ENCODE measurements around the gene SORCS3. TPM values are rescaled to one million over a fixed set of nuclear protein-coding genes. Genes with fewer than 3 reads are reported as not detected.

The SORCS3 gene
- total RNA-seq, 4 donors from 2014 or later = 0.26 to 0.50 (median 0.41) TPM

DNA sequence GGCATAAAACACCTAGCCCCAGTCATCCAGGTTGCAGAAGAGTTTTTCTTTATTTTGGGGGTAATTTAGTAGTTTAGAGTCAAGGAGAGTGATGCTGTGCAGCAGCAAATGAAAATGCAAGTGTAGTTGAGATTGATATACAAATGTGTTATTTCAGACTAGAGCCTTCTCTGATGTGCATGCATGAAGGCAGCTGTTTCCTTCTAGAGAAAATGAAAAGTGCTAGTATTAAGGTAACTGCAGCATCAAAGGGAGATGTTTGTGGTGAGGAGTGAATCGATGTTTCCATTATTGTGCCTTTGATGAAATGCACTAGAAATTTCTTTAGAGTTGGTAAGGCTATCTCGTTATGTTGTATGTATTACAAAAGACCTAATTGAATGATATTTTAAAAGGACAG is 339.3 kb downstream of the SORCS3 start:
- no peak overlapping the region for H3K27ac ChIP-seq (replicated peaks in 1 of 4)
- no peak for DNase-seq (ENCODE audit: extremely low spot score)
- no peak overlapping the region for H3K4me3 ChIP-seq
- whole genome bisulfite sequencing = 87% methylated on average over 2 of the region's 2 CpGs
- no peak for TF ChIP-seq EP300 (IDR thresholded peaks at IDR 0.05)
- no peak for TF ChIP-seq CTCF (IDR thresholded peaks at IDR 0.05)
- TF ChIP-seq POLR2AphosphoS5 (IDR thresholded peaks at IDR 0.05) = no peak
- TF ChIP-seq POLR2A (IDR thresholded peaks at IDR 0.05; ENCODE audit: low read depth) = no peak
- no peaks in the 10 kb centered on the region for H3K36me3 ChIP-seq
- H3K27me3 ChIP-seq = no peaks in the 10 kb centered on the region
- no peaks in the 10 kb centered on the region for H3K4me1 ChIP-seq
- intact Hi-C loops (cut with DNase I) = no loop called here
- peaks cover 0 to under 1% (median 0%) of the 10 kb centered on the region in 4 donors for H3K9me3 ChIP-seq

- H3K27ac ChIP-seq (replicated peaks in 1 of 4) = no peak overlapping the region
- DNase-seq (ENCODE audit: extremely low spot score) = no peak
- H3K27me3 ChIP-seq = no peaks in the 10 kb centered on the region
- peaks cover 0 to 8% (median 5%) of the 10 kb centered on the region in 4 donors for H3K9me3 ChIP-seq
- TF ChIP-seq EP300 (IDR thresholded peaks at IDR 0.05) (no peak), POLR2AphosphoS5 (IDR thresholded peaks at IDR 0.05) (no peak), POLR2A (IDR thresholded peaks at IDR 0.05; ENCODE audit: low read depth) (no peak), CTCF (IDR thresholded peaks at IDR 0.05) (no peak)
- WGBS = 92% methylated on average over 4 of the region's 4 CpGs
- H3K4me3 ChIP-seq = no peak overlapping the region
- intact Hi-C loops (cut with DNase I) = no loop called here
- no peaks in the 10 kb centered on the region for H3K36me3 ChIP-seq
- H3K4me1 ChIP-seq = no peaks in the 10 kb centered on the region
Measured at GRCh38 chr10:104981995-104982394, 340.9 kb downstream of the SORCS3 start.

GRCh38 chr10:104988686-104989085 is 347.6 kb downstream of the SORCS3 start:
- no peak overlapping the region for H3K4me3 ChIP-seq
- H3K27me3 ChIP-seq = no peaks in the 10 kb centered on the region
- no peak for DNase-seq (ENCODE audit: extremely low spot score)
- intact Hi-C loops (cut with DNase I) = no loop called here
- TF ChIP-seq EP300 (IDR thresholded peaks at IDR 0.05) = no peak
- no peak for TF ChIP-seq POLR2A (IDR thresholded peaks at IDR 0.05; ENCODE audit: low read depth)
- no peak for TF ChIP-seq CTCF (IDR thresholded peaks at IDR 0.05)
- no peak for TF ChIP-seq POLR2AphosphoS5 (IDR thresholded peaks at IDR 0.05)
- WGBS = 84% methylated on average over 1 of the region's 1 CpG
- H3K4me1 ChIP-seq = no peaks in the 10 kb centered on the region
- H3K27ac ChIP-seq (replicated peaks in 1 of 4) = no peak overlapping the region
- no peaks in the 10 kb centered on the region for H3K36me3 ChIP-seq
- peaks cover 0 to 8% (median 5%) of the 10 kb centered on the region in 4 donors for H3K9me3 ChIP-seq

- Histone ChIP-seq H3K4me3 (no peak overlapping the region), H3K27ac (replicated peaks in 1 of 4) (no peak overlapping the region), H3K9me3 (peaks cover 0 to 8% (median 5%) of the 10 kb centered on the region in 4 donors), H3K27me3 (no peaks in the 10 kb centered on the region), H3K4me1 (no peaks in the 10 kb centered on the region), H3K36me3 (no peaks in the 10 kb centered on the region)
- no peak for TF ChIP-seq POLR2AphosphoS5 (IDR thresholded peaks at IDR 0.05)
- TF ChIP-seq EP300 (IDR thresholded peaks at IDR 0.05) = no peak
- no peak for TF ChIP-seq POLR2A (IDR thresholded peaks at IDR 0.05; ENCODE audit: low read depth)
- no peak for TF ChIP-seq CTCF (IDR thresholded peaks at IDR 0.05)
- no peak for DNase-seq (ENCODE audit: extremely low spot score)
- intact Hi-C loops (cut with DNase I) = no loop called here
Measured at GRCh38 chr10:104989880-104990279, 348.8 kb downstream of the SORCS3 start.

DNA sequence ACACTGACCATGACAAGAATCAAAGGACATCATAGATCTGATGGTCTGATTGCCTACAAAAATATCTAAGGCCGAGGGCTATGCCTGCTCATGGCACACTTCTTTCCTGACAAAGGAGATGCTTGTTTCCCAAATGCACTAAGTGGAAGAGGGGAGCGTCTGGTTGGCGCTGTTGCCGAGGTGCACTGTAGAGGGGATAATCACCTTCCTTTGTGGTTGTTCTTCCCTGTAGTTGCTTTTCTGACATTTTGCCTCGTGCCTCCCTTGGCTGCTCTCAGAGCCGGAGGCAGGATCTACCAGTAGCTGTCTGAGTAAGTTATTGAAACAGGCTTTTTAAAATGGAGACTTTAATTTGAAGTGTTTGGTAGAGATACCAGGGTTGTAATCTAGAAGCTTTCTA is 352.0 kb downstream of the SORCS3 start:
- Histone ChIP-seq H3K9me3 (no peaks in the 10 kb centered on the region), H3K4me1 (no peaks in the 10 kb centered on the region), H3K27ac (replicated peaks in 1 of 4) (no peak overlapping the region), H3K4me3 (no peak overlapping the region), H3K27me3 (no peaks in the 10 kb centered on the region), H3K36me3 (no peaks in the 10 kb centered on the region)
- no peak for TF ChIP-seq POLR2A (IDR thresholded peaks at IDR 0.05; ENCODE audit: low read depth)
- TF ChIP-seq CTCF (IDR thresholded peaks at IDR 0.05) = no peak
- no peak for TF ChIP-seq EP300 (IDR thresholded peaks at IDR 0.05)
- no peak for TF ChIP-seq POLR2AphosphoS5 (IDR thresholded peaks at IDR 0.05)
- intact Hi-C loops (cut with DNase I) = no loop called here
- 82% methylated on average over 6 of the region's 6 CpGs for WGBS
- no peak for DNase-seq (ENCODE audit: extremely low spot score)

Data from esophagus muscularis mucosa (tissue), 4 donors.